HL-60/S4 treated with retinoic acid at 250 ng/mL for 4 days and 3 days (cell line): ENCODE data around the gene OR6B2.
"Not testable (repeated sequence)": the region's sequence is repeated elsewhere in the genome, so short reads cannot be mapped to it uniquely, and the experiment has no call there.

Source experiments
- in situ Hi-C: fragments of 300-500 bp; cut with MboI; formaldehyde crosslinking; loops from 2 replicates; pipeline ENCODE4 v1.7.0; 2022; ENCODE audit warnings: low sequenced_read_pairs

Gene OR6B2

GRCh38 chr2:240030379-240031094 is at the start of gene OR6B2:
Gene OR6B2, minus strand, starts transcription at chr2:240030429. Its CDS starts 0 bp downstream, at chr2:240030429.
- in situ Hi-C loops: no loop called here

- in situ Hi-C loops: no loop called here
These were observed 48.4 kb upstream of the OR6B2 start for GRCh38 chr2:240078631-240079030.

- in situ Hi-C loops: no loop called here
These were observed 47.2 kb upstream of the OR6B2 start for GRCh38 chr2:240077442-240077841.

- in situ Hi-C loops: no loop called here
These were observed 44.3 kb upstream of the OR6B2 start for GRCh38 chr2:240074545-240074944.

- in situ Hi-C loops: no loop called here
These were observed 40.7 kb upstream of the OR6B2 start for GRCh38 chr2:240070907-240071306.

GRCh38 chr2:240069829-240070228 is 39.6 kb upstream of the OR6B2 start:
- in situ Hi-C loops: no loop called here

GRCh38 chr2:240068193-240068592 is 38.0 kb upstream of the OR6B2 start:
- in situ Hi-C loops: no loop called here

GRCh38 chr2:240066489-240066888 is 36.3 kb upstream of the OR6B2 start:
- in situ Hi-C loops: no loop called here

GRCh38 chr2:240064898-240065297 is 34.7 kb upstream of the OR6B2 start:
- in situ Hi-C loops: no loop called here

GRCh38 chr2:240060977-240061591 is 30.9 kb upstream of the OR6B2 start:
- in situ Hi-C loops: no loop called here

- in situ Hi-C loops: no loop called here
These were observed 26.4 kb upstream of the OR6B2 start for GRCh38 chr2:240056678-240057077.

- in situ Hi-C loops: no loop called here
These were observed 25.1 kb upstream of the OR6B2 start for GRCh38 chr2:240055177-240055917.

GRCh38 chr2:240053173-240054155 is 23.2 kb upstream of the OR6B2 start, which contains the start of gene OR6B3:
Gene OR6B3, minus strand, starts transcription at chr2:240053521.
- in situ Hi-C loops: no loop called here

- in situ Hi-C loops: no loop called here
These were observed 22.3 kb upstream of the OR6B2 start for GRCh38 chr2:240052524-240052923.

GRCh38 chr2:240051697-240052096 is 21.5 kb upstream of the OR6B2 start:
- in situ Hi-C loops: no loop called here

GRCh38 chr2:240050278-240050677 is 20.0 kb upstream of the OR6B2 start:
- in situ Hi-C loops: no loop called here

- in situ Hi-C loops: no loop called here
These were observed 18.0 kb upstream of the OR6B2 start for GRCh38 chr2:240048237-240048636.

- in situ Hi-C loops: no loop called here
These were observed 14.9 kb upstream of the OR6B2 start for GRCh38 chr2:240045098-240045497.

- in situ Hi-C loops: not testable (repeated sequence)
These were observed 13.9 kb upstream of the OR6B2 start for GRCh38 chr2:240044096-240044495.

GRCh38 chr2:240043279-240043989 is 13.2 kb upstream of the OR6B2 start:
- in situ Hi-C loops: no loop called here
